HEK293 (cell line): ENCODE data around the gene ANAPC5.
"Not testable (repeated sequence)": the region's sequence is repeated elsewhere in the genome, so short reads cannot be mapped to it uniquely, and the experiment has no call there.

ENCODE experiments used
- CTCF ChIP-seq: fragments of 450-650 bp; formaldehyde crosslinking; IDR thresholded peaks from 2 replicates; pipeline ENCODE4 v1.5.1; 2016; ENCODE audit warnings: missing biosample characterization, missing genetic modification characterization
- ZBTB20 ChIP-seq: fragments of 450-650 bp; formaldehyde crosslinking; IDR thresholded peaks from 2 replicates; pipeline ENCODE4 v1.5.1; 2016; ENCODE audit warnings: missing biosample characterization, missing genetic modification characterization
- ZBTB21 ChIP-seq: fragments of 450-650 bp; formaldehyde crosslinking; IDR thresholded peaks from 2 replicates; pipeline ENCODE4 v1.5.1; 2017; ENCODE audit warnings: missing biosample characterization, missing genetic modification characterization
- ZNF426 ChIP-seq: fragments of 450-650 bp; formaldehyde crosslinking; IDR thresholded peaks from 2 replicates; pipeline ENCODE4 v1.5.1; 2017; ENCODE audit warnings: missing biosample characterization, missing genetic modification characterization, mild to moderate bottlenecking, inconsistent platforms, moderate library complexity

- TF ChIP-seq ZBTB20, CTCF, ZBTB21, ZNF426 (tag by site-specific recombination): not testable (repeated sequence)
Measured at GRCh38 chr12:121384891-121385290, 32.7 kb upstream of the ANAPC5 start.
